Occipital lobe (tissue), 2 donors: ENCODE data around the gene GRPEL1. TPM values are rescaled to one million over a fixed set of nuclear protein-coding genes. Genes with fewer than 3 reads are reported as not detected.

Source experiments
- DNase-seq: peaks from one replicate; lab custom pipeline; 2025; lab: John Stamatoyannopoulos, UW
- total RNA-seq: library from RNA; depleted of rRNA; stranded (reverse); fragments of >200 nt; gene quantifications from one replicate; pipeline ENCODE4 v1.2.3, GENCODE V29; 2014

The GRPEL1 gene
- total RNA-seq, 1 donor from 2014 or later = 17.3 TPM

DNA sequence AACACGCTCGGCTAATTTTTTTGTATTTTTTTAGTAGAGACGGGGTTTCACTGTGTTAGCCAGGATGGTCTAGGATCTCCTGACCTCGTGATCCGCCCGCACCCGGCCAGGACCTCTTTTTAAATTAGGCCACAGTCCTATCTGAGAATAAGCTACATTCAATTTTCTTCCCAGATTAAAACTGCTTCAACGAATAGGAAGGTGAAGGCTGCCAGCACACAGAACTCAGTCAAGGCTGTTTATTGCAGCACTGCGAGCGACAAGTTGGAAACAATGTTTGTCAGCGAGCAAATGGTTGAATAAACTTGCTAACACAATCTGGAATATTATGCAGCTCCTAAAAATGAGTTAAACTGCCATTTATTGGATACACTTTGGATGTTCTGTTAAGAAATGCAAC lies 1.9 kb downstream of the GRPEL1 start:
- no peak for DNase-seq

DNA sequence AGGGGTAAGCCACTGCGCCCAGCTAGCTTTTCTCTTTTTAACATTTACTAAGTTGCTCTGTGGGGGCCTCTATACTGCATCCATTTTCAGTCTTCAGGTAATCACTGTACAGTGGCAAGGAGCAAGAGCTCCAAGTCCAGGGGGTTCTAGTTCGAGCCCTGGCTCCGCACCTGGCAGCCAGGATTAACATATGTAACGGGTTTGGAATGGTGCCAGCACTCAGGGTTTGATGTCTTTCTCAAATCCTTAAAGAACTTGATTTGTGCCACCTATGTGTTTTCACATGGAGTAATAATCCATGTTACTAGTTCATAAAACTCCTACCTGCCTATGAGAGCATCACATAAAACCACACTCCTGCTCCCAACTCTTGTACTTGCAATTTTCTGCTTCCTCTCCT lies 4.5 kb downstream of the GRPEL1 start:
- no peak for DNase-seq

DNA sequence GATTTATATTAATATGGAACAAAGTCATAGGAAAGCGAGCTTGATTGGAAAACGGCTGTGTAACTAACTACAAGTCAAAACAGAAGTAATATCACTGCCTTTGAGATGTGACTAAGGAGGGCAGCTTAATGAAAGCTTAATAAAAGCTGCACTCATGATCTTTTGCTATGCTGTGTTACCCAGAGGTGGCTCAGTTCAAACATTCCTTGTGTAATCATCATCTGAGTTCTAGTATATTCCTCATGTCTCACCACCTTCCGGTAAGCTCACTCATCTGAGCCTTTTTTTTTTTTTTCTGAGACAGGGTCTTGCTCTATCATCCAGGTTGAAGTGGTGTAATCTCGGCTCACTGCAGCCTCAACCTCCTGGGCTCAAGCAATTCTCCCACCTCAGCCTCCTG lies 5.0 kb downstream of the GRPEL1 start:
- no peak for DNase-seq

DNA sequence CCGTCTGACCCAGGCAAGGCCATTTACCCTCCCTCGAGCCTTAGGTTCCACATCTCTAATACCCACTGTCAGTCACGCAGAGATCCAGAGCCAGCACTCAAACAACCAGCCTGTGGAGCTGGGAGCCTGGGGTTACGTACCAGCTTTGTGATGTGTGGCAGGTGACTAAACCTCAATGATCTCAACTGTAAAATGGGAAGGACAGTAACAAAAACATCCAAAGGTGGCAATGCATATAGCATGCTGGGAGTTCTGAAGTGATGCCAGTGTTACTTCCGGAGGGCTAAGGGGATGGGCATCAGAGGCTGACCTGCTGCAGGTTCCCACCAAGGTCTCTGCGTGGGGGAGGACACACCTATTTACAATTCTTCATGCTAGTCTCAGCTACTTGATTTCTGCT lies 6.0 kb downstream of the GRPEL1 start:
- no peak for DNase-seq

DNA sequence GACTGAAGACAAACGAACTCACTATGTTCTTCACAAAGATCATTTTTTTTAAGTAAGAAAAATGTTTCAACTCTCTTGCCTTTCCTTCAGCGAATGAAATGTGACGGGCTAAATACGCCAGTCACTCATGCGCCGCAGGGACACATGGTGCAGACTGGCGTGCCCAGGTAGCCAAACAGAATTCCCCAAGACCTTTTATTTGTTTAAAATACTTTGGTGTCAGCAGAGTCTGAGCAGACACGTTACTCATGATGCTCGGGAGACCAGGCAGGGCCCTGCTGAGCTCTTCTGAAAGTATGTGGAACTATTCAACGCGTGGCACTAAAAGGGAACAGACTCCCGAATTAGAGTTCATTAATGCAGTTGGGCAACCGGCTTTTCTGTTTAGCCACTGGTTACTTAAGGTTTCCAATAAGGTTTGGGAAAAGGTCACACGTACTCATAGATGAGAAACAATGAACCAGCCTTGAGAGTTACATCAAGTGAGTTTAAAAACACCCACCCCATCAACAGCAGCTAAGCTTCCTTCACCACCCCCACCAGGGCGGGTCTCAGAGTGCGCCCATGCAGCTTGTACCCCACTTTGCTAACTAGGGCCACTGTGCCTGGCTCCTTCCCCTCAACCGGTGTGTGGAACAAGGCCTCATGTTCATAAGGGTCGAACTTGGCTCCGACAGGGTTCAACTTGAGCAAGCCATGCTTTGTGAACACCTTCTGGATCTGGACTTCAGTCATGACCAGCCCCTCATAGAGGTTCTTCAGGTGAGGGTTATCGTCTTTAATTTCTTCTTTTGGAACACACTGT lies 7.3 kb downstream of the GRPEL1 start:
- DNase-seq = no peak

DNA sequence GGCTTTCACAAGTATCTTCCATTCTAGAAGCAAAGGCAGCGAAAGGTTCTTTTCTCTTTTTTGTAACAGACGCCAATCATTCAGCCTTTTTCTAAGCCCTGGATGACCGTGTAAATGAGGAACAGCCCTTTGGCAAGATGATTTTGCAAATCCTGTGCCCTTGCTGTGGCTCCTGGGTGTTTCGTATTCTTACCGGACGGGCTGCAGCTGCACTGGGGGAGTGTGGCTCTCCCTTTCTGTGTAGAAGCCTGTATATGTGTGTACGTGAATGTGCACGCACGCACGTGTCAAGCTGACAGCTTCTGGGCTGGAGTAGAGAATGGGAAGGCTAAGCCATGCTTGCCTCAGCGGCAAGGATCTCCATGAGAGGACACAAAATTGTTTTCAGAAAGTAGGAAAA lies 8.2 kb downstream of the GRPEL1 start:
- DNase-seq = no peak

DNA sequence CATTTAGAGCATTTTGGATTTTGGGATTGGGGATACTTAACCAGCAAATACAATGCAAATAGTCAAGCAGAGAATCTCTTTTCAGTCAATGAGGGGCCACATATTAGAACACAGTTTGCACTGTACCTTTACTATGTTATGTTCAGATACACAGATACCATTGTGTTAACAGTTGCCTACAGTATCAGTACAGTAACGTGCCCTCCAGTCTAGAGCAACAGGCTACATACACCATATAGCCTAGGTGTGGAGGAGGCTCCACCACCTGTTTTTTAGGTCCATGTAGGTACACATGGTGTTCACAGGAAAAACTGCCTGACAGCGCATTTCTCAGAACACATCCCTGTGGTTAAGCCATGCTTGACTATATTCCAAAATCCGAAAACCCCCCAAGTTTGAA lies 9.1 kb downstream of the GRPEL1 start:
- no peak for DNase-seq

DNA sequence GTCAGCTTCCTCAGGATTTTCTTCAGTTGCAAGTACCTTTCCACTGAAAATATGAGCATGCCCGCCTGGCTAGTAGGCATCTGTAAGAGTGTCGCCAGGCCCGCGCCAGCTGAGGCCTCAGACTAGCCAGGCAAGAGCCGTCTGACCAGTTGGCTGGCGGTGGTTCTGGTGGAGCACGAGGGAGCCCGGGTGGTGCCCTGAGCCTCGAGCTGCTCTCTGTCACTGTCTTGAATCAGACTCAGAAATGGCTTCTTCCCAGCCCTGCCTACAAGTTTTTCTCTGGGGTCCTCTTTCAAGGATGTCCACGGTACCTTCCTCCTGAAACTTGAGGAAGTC lies 11.9 kb downstream of the GRPEL1 start:
- DNase-seq = no peak

DNA sequence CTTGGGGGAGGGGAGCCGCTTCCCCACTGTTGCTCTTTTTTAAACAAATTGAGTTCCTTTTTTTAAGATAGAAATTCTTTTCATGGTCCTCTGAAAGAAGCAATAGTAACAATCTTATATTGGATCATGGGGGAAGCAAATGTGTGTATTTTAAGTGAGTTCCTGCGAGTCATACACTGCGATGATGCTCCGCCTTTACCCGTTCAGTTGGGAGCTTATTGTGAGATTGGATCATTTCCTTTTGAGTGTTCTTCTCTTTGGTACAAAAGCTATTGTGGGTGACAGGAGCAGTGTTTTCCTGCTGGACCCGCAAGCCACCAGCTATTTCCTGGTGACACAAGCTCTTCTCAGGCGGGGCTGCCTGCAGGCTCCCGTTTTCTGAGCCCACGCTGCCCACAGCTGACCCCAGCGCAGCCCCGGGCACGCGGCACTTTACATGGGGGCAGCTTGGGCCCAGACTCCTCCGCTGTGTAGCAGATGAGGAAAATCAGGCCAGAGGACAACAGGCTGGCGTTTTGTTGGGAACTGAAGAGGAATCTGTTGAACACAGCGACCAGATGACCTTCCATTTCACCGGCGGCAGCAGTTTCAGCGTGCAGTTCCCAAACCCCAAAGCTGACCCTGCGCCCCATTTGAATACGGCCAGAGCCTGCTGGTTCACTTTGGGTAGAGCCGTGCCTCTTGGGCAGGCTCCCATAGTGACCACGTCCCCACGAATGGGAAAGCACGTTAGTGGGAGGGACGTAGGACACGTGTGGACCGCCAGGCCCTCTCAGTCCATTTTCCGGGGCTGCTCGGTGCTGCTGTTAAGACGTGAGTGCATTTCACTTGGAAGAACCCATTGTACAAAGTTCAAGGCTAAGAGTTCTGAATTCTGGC lies 12.5 kb downstream of the GRPEL1 start:
- DNase-seq = no peak

DNA sequence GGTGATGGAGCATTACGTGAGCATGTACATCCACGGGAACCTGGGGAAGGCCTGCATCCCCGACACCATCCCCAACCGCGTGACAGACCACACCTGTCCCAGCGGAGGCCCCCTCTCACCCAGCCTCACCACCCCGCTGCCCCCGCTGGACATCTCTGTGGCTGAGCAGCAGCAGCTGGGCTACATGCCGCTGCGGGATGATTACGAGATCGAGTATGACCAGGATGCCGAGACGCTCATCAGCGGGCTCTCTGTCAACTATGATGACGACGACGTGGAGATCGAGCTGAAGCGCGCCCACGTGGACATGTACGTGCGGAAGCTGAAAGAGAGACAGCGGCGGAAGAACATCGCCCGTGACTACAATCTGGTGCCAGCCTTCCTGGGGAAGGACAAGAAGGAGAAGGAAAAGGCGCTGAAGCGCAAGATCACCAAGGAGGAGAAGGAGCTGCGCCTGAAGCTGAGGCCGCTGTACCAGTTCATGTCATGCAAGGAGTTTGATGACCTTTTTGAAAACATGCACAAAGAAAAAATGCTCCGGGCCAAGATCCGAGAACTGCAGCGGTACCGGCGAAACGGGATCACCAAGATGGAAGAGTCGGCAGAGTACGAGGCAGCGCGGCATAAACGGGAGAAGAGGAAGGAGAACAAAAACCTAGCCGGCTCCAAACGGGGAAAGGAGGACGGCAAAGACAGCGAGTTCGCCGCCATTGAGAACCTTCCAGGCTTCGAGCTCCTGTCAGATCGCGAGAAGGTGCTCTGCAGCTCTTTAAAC lies 13.6 kb downstream of the GRPEL1 start:
- no peak for DNase-seq

DNA sequence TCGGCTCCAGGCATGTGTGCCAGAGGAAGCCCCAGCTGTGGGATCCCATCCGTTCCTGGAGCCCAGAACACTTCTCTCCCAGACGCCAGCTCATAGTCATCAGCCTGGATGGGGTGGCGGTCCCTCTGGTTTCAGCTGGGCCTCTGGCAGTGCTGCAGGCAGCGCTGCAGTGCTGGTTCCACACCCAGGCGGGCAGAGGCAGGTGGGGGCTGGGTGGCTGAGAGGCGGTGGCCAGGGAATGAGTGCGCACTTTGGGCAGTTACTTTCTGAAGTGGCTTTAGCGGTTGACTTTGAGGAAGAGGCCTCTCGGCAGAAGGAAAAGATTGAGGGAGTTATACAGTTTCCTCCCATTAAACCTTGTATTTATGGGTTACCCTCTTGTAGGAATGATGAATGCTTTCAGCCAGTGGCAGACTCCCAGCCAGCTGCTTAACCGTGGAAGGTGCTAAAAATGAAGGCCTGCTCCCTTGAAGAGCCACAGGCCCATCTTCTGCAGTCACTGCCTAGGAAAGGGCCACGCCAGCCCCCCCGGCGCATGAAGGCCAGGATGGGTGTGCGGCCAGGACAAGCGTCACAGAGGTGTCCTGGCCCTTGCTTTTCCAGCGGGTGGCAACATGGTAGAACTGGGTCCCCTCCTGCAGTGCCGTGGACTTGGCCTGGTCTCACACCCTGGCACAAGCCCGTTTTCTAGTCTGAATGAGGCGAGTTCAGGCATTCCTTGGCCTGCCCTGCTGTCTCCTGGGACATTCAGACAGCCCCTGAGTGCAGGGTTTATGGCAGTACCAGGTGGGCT lies 14.7 kb downstream of the GRPEL1 start:
- DNase-seq = no peak

DNA sequence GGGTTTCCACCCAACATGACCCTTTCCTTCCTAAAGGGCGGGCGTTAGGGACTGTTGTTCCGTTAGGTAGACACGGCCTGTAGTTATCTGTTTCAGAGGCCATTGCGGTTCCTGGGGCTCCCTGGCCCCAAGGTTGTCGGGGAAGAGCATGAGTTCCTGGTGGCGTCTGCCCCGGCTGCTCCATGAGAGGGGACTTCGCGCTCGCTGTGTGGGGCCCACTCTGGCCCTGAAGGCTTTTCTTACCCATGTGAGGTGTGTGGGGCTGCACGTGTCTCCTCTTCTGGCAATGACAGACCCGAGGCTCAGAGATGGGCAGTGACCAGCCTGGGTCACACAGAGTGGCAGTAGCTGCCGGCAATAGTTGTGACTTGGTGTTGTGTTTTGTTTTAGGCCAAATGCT lies 15.6 kb downstream of the GRPEL1 start:
- DNase-seq = no peak

DNA sequence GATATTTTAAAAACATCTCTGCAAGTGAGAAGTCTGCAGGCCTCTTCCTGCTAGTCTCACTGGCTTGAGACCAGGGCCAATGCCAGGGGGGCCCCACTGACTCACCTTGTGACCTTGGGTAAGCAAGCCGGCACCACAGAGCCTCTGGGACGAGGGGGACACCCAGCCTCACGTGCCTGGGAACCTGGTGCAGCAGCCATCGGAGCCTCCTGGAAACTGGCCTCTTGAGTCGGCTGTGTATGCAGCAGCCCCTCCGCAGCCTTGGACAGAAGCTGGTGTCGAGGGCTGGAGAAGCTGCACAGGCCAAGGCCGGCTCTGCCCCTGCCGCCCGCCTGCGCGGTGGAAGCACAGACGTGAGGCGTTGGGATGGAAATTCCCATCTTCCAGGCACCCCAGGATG lies 16.0 kb downstream of the GRPEL1 start:
- no peak for DNase-seq

DNA sequence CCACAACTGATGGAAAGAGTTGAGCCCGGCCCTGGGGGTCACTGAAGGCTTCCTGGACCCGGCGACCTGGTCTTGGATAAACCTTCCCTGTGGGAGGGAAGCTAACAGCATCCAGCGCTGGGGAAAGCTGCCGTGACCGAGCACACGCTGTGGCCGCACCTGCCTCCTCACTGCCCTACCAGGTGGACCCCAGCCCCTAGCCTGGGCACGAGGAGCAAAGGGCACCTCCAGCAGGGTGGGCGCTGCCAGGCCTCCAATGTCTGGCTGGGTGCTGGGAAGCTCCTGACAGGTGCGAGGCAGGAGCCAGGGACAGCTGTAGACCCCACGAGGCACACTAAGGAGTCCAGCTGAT lies 16.7 kb downstream of the GRPEL1 start:
- DNase-seq = no peak

DNA sequence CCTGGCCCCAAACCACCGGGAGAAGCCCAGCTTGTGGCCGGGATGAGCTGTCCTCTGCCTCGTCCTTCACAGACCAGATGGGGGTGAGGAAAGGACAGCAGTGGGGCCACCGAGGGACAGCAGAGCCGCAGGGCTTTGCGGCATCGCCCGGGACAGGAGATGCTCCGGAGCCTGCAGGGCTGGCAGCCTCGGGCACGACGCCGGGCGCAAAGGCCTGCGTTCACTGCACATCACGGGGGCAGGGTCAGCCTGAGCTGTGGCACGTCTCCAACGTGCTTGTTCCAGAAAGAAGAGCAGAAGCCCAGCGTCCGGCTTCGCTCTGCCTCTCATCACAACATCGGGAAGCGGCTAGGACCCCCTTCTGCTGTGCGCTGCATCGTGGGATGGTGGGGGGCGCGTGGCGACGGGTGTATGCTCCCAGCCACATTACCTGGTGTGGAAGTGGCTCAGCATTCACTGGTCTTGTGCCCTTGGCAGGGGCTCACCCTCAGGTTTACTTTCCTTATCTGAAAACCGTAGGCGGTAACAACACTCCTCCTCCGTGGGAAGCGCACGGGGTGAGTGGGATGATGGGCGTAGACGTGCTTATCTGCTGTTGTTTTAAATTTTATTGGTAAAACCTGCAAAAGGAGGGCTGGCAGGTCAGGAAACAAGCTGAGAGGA lies 17.3 kb downstream of the GRPEL1 start:
- DNase-seq = no peak

DNA sequence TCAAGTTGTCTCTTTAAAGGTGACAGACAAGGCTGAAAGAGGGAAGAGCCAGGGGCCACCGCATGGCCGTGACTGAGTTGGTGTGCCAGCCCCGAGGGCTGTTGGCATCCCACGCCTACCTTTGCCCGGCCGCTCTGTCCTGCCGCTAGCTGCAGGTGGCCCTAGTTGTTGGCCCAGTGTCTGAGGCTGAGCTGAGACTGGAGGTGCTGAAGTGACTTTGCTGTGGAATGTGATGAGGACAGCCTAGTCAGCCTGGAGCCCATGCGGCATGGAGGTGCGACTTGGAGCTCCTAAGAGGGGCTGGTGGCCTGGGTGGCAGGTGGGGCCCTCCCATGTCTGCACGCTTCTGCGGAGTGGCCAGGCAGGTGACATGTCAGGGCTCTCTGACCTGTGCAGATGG lies 18.1 kb downstream of the GRPEL1 start:
- DNase-seq = no peak

DNA sequence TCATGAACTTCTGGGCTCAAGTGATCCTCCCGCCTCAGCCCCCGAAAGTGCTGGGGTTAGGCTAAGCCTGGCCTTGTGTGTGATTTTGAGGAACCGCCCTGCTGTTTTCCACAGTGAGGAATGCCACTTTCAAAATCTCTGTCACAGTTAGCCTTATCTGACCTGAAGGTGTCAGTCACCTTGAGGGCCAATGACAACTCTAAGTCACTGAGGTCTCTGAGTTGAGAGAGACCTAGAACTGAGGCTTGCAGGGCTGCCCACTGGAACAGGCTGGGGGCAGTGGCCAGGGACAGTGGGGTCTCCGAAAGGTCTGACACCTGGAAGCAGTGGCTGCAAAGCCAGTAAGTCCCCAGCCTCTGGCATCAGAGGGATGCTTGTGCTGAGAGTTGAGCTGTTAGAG lies 18.6 kb downstream of the GRPEL1 start:
- no peak for DNase-seq

DNA sequence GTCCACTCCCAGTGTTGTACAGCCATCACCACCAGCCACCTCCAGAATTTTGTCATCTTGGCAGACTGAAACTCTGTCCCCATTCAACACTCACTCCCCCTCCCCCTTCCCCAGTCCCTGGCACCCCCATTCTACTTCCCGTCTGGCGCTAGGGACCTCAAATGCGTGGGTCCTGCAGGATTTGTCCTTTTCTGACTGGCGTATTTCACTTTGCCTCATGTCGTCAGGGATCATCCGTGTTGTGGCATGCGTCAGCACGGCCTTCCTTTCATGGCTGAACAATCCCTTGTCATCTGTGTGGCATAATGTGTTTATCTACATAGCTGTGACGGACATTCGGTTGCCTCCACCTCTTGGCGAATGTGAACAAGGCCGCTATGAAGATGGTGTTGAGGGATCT lies 19.2 kb downstream of the GRPEL1 start:
- DNase-seq = no peak

DNA sequence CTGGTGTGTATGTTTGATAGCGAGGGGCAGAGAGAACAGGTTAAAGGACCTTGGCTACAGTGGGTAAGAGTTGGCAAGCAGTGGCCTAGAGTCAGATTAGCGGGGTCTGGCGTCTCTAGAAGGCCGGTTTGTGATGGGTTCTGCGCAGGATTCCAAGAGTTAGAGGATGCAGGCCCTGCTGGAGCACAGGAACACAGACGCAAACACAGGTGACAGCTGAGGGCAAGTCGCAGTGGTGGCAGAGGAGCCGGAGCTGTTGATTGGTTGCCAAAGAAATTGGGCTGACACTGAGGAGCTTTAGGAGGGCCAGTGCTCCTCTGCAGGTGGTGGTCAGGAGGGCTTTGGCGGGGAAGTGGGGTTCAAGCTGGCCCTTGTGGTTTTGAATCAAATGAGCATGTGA lies 20.9 kb downstream of the GRPEL1 start:
- no peak for DNase-seq

DNA sequence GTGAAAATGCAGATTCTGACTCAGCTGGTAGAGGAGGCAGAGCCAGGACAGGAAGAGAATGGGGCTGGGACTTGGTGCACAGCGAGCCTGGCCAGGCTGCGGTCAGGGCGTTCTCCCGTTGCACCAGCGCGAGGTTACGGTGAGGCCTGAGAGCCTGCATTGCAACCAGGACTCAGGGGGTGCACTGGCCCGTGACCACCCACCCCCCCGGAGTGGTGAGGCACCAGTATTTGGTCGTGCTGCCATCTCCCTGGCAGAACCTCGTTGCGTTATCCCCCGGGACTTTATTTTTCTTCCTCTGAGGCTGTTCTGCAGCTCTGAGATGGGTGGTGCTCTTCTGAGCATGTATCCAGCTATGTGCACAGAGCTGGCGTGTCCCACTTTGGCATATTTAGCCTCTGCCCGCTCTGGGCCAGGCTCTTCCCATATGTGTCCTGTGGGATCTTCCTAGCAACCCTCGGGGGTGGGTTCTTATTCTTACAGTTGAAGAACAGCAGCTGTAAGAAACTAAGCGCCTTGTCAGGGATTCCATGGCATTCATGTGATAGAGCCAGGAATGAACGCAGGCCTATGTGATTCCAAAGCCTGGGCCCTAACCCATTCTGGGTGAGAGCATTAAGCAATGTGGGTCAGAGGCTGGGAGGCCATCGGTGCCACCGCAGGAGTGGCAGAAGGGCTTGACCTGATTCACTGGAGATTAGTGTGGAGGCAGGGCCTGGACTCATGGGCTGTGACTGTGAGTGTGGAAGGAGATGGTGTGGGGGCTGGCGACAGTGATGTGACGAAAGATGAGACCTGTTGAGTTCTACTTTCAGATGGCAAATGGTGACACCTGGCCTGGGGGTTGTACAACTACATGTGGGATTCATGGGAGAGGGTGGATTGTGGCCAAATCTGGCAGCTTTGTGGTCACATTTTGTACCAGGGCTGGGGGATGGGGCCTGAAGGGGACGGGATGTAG lies 21.6 kb downstream of the GRPEL1 start:
- DNase-seq = no peak
